ENCODE results near the gene RBM23. TPM values are rescaled to one million over a fixed set of nuclear protein-coding genes. Genes with fewer than 3 reads are reported as not detected.
"Not testable (repeated sequence)": the region's sequence is repeated elsewhere in the genome, so short reads cannot be mapped to it uniquely, and the experiment has no call there.

Gene RBM23
- total RNA-seq, 1 donor from 2014 or later = 52.4 TPM

GRCh38 chr14:22920697-22921096 lies 1.7 kb upstream of the RBM23 start:
- H3K4me1 Mint-ChIP-seq (ENCODE audit: unreplicated experiment) = peaks cover 14% of the 10 kb centered on the region
- peaks cover 27% of the 10 kb centered on the region for H3K36me3 Mint-ChIP-seq (ENCODE audit: low read depth, unreplicated experiment)
- no peak overlapping the region for H3K27ac Mint-ChIP-seq (ENCODE audit: unreplicated experiment)
- H3K9me3 Mint-ChIP-seq (ENCODE audit: unreplicated experiment) = no peaks in the 10 kb centered on the region
- TF ChIP-seq CTCF (IDR thresholded peaks at IDR 0.05; ENCODE audit: unreplicated experiment) = no peak
- peaks cover 11% of the 10 kb centered on the region for H3K27me3 Mint-ChIP-seq (ENCODE audit: unreplicated experiment)
- H3K4me3 Mint-ChIP-seq (ENCODE audit: unreplicated experiment) = no peak overlapping the region
- no peak for DNase-seq (ENCODE audit: low spot score)

- no peak for DNase-seq (ENCODE audit: low spot score)
- Mint-ChIP-seq H3K27ac (ENCODE audit: unreplicated experiment) (peak overlapping the region; percentile 100), H3K36me3 (ENCODE audit: low read depth, unreplicated experiment) (peaks cover 23% of the 10 kb centered on the region), H3K4me1 (ENCODE audit: unreplicated experiment) (peaks cover 14% of the 10 kb centered on the region), H3K4me3 (ENCODE audit: unreplicated experiment) (peak overlapping the region; percentile 99), H3K9me3 (ENCODE audit: unreplicated experiment) (no peaks in the 10 kb centered on the region), H3K27me3 (ENCODE audit: unreplicated experiment) (peaks cover 11% of the 10 kb centered on the region)
- no peak for TF ChIP-seq CTCF (IDR thresholded peaks at IDR 0.05; ENCODE audit: unreplicated experiment)
Measured at GRCh38 chr14:22919601-22919921, 612 bp upstream of the RBM23 start.

- Mint-ChIP-seq H3K4me3 (ENCODE audit: unreplicated experiment) (no peak overlapping the region), H3K9me3 (ENCODE audit: unreplicated experiment) (no peaks in the 10 kb centered on the region), H3K27ac (ENCODE audit: unreplicated experiment) (no peak overlapping the region), H3K27me3 (ENCODE audit: unreplicated experiment) (peaks cover 11% of the 10 kb centered on the region), H3K4me1 (ENCODE audit: unreplicated experiment) (peaks cover 14% of the 10 kb centered on the region), H3K36me3 (ENCODE audit: low read depth, unreplicated experiment) (peaks cover 4% of the 10 kb centered on the region)
- no peak for DNase-seq (ENCODE audit: low spot score)
- TF ChIP-seq CTCF (IDR thresholded peaks at IDR 0.05; ENCODE audit: unreplicated experiment) = no peak
Measured at GRCh38 chr14:22915886-22916521, 2.9 kb downstream of the RBM23 start.

- not testable (repeated sequence) for H3K4me3 Mint-ChIP-seq (ENCODE audit: unreplicated experiment); H3K9me3 Mint-ChIP-seq (ENCODE audit: unreplicated experiment)
- H3K4me1 Mint-ChIP-seq (ENCODE audit: unreplicated experiment) = peaks cover 14% of the 10 kb centered on the region
Measured at GRCh38 chr14:22914836-22915235, 4.1 kb downstream of the RBM23 start.

GRCh38 chr14:22910916-22911315 lies 8.0 kb downstream of the RBM23 start:
- Mint-ChIP-seq H3K9me3 (ENCODE audit: unreplicated experiment) (no peaks in the 10 kb centered on the region), H3K36me3 (ENCODE audit: low read depth, unreplicated experiment) (peaks cover 14% of the 10 kb centered on the region), H3K27me3 (ENCODE audit: unreplicated experiment) (no peaks in the 10 kb centered on the region), H3K4me1 (ENCODE audit: unreplicated experiment) (no peaks in the 10 kb centered on the region), H3K4me3 (ENCODE audit: unreplicated experiment) (no peak overlapping the region), H3K27ac (ENCODE audit: unreplicated experiment) (no peak overlapping the region)
- no peak for DNase-seq (ENCODE audit: low spot score)
- no peak for TF ChIP-seq CTCF (IDR thresholded peaks at IDR 0.05; ENCODE audit: unreplicated experiment)

More at GRCh38 chr14:22914836-22915235, 4.1 kb downstream of the RBM23 start:
- not testable (repeated sequence) for H3K36me3 Mint-ChIP-seq (ENCODE audit: low read depth, unreplicated experiment); H3K27ac Mint-ChIP-seq (ENCODE audit: unreplicated experiment); DNase-seq (ENCODE audit: low spot score)
- H3K27me3 Mint-ChIP-seq (ENCODE audit: unreplicated experiment) = peaks cover 11% of the 10 kb centered on the region
